Naive thymus-derived CD4-positive, alpha-beta T cell (primary cell): ENCODE measurements around the gene CUL9. TPM values are rescaled to one million over a fixed set of nuclear protein-coding genes. Genes with fewer than 3 reads are reported as not detected.

Experiments used
- ATAC-seq: fragments of 150-1000 bp; cut with Tn5 transposase; 2 replicates; pipeline ENCODE4 v1.10.0; 2021; ENCODE audit warnings: mild to moderate bottlenecking, moderate library complexity
- CTCF ChIA-PET: fragments of 350-600 bp; sonication (Branson Sonifier 250); formaldehyde crosslinking; loops from one replicate; lab custom pipeline; 2021; ENCODE audit warnings: antibody characterized with exemption; lab: Charles Lee
- POLR2A ChIA-PET: fragments of 350-600 bp; sonication (Branson Sonifier 250); formaldehyde crosslinking; loops from one replicate; lab custom pipeline; 2021; ENCODE audit warnings: antibody characterized with exemption, inconsistent platforms; lab: Charles Lee
- DNase-seq, 9 donors: peaks; one replicate each; pipeline versions ENCODE4 v3.0.0 to v3.0.0-alpha.2; 2020 to 2022; ENCODE audit warnings: mixed read lengths in 1 of 9
- H3K27ac ChIP-seq: one replicate; pipeline ENCODE4 v1.7.0; 2013; ENCODE audit warnings: mild to moderate bottlenecking, low read depth, low read length, moderate library complexity
- H3K27me3 ChIP-seq, 2 donors: one replicate each; pipeline ENCODE4 v1.7.0; 2013; ENCODE audit warnings: low read length in 2 of 2, mild to moderate bottlenecking in 2 of 2, moderate library complexity in 2 of 2; ENCODE audit not compliant: control insufficient read depth in 2 of 2, insufficient read depth in 2 of 2
- H3K36me3 ChIP-seq, 3 experiments: 1 replicate in 2 of 3; 2 replicates in 1 of 3; pipeline ENCODE4 v1.7.0; 2013; ENCODE audit warnings: low read length in 3 of 3, mild to moderate bottlenecking in 3 of 3, moderate library complexity in 1 of 3; ENCODE audit not compliant: insufficient read depth in 3 of 3, control insufficient read depth in 2 of 3
- H3K4me1 ChIP-seq, 2 donors: one replicate each; pipeline ENCODE4 v1.7.0; 2013; ENCODE audit warnings: low read length in 2 of 2, mild to moderate bottlenecking in 2 of 2, moderate library complexity in 1 of 2; ENCODE audit not compliant: control insufficient read depth in 2 of 2, insufficient read depth in 2 of 2
- H3K4me3 ChIP-seq: 2 replicates; pipeline ENCODE4 v1.7.0; 2013; ENCODE audit warnings: mild to moderate bottlenecking, low read length
- H3K9me3 ChIP-seq, 3 experiments: 1 replicate in 2 of 3; 2 replicates in 1 of 3; pipeline ENCODE4 v1.7.0; 2013; ENCODE audit warnings: low read length in 3 of 3; ENCODE audit not compliant: control insufficient read depth in 2 of 3
- H3K27ac Mint-ChIP-seq, 9 donors: one replicate each; pipeline ENCODE4 v1.8.0; 2020 to 2022; ENCODE audit warnings: mixed read lengths in 9 of 9, mild to moderate bottlenecking in 8 of 9, moderate library complexity in 5 of 9, inconsistent platforms in 2 of 9
- H3K27me3 Mint-ChIP-seq, 5 donors: one replicate each; pipeline ENCODE4 v1.8.0; 2021 to 2022; ENCODE audit warnings: mixed read lengths in 5 of 5, mild to moderate bottlenecking in 1 of 5
- H3K36me3 Mint-ChIP-seq, 5 donors: one replicate each; pipeline ENCODE4 v1.8.0; 2020 to 2022; ENCODE audit warnings: mixed read lengths in 5 of 5, mild to moderate bottlenecking in 3 of 5, inconsistent platforms in 1 of 5
- H3K4me1 Mint-ChIP-seq, 7 donors: one replicate each; pipeline ENCODE4 v1.8.0; 2020 to 2022; ENCODE audit warnings: mixed read lengths in 7 of 7, mild to moderate bottlenecking in 3 of 7, inconsistent platforms in 1 of 7
- H3K4me3 Mint-ChIP-seq, 10 donors: one replicate each; pipeline ENCODE4 v1.8.0; 2020 to 2022; ENCODE audit warnings: mild to moderate bottlenecking in 10 of 10, mixed read lengths in 10 of 10, moderate library complexity in 6 of 10, inconsistent platforms in 2 of 10
- H3K9me3 Mint-ChIP-seq, 11 donors: one replicate each; pipeline ENCODE4 v1.8.0; 2020 to 2022; ENCODE audit warnings: mixed read lengths in 11 of 11, mild to moderate bottlenecking in 4 of 11, inconsistent platforms in 1 of 11, moderate library complexity in 1 of 11
- intact Hi-C, 2 donors: fragments of 100-400 bp; cut with micrococcal nuclease; formaldehyde crosslinking; loops; one replicate each; pipeline ENCODE4 v1.15.1; 2023
- polyA plus RNA-seq, 2 donors: library from polyadenylated mRNA; unstranded; fragments of 300-500 nt; fragmentation: Illumina TruSeq; gene quantifications; one replicate each; pipeline ENCODE4 v1.2.3, GENCODE V29; 2021
- total RNA-seq, 6 experiments: library from RNA in 5 of 6; stranded (reverse) in 5 of 6; gene quantifications; 1 replicate in 5 of 6; 2 replicates in 1 of 6; pipeline ENCODE4 v1.2.3 and lab custom pipeline; 2021 to 2026

Gene CUL9
- total and polyA plus RNA-seq, 7 experiments from 2014 or later = 12.3 to 123 (median 97.3) TPM

GRCh38 chr6:43262000-43262779, 80.2 kb downstream of the CUL9 start:
- H3K27ac ChIP-seq = no peak overlapping the region
- ChIA-PET POLR2A (no interaction called here), CTCF (interaction anchor here (0.6 to 2.6 kb wide), 4 partner anchors 122 to 243 kb away, joined by 3 to 13 read pairs (median 4); no protein-coding TSS in a partner anchor)
- no peak overlapping the region for H3K4me3 ChIP-seq
- Mint-ChIP-seq H3K36me3 (no peaks in the 10 kb centered on the region), H3K27ac (peak overlapping the region in 3 of 9 donors; percentile 20 to 76 (median 45)), H3K9me3 (no peaks in the 10 kb centered on the region), H3K27me3 (peaks cover 0 to 9% (median 3%) of the 10 kb centered on the region in 5 donors), H3K4me3 (no peak overlapping the region), H3K4me1 (peaks cover 0 to 17% (median 0%) of the 10 kb centered on the region in 7 donors)
- ATAC-seq (no peak), DNase-seq (no peak)
- no peaks in the 10 kb centered on the region for H3K36me3 ChIP-seq
- no peaks in the 10 kb centered on the region for H3K9me3 ChIP-seq
- no peaks in the 10 kb centered on the region for H3K27me3 ChIP-seq
- H3K4me1 ChIP-seq = no peaks in the 10 kb centered on the region
- intact Hi-C loops = loop anchor here (2.0 to 10.0 kb wide), 3 partner anchors 45 to 235 kb away; partner anchors contain the start of gene CRIP3 (in 1 of the 2)

GRCh38 chr6:43262780-43263313, 80.9 kb downstream of the CUL9 start:
- Histone ChIP-seq H3K9me3 (no peaks in the 10 kb centered on the region), H3K36me3 (no peaks in the 10 kb centered on the region), H3K4me3 (no peak overlapping the region), H3K27me3 (no peaks in the 10 kb centered on the region), H3K4me1 (no peaks in the 10 kb centered on the region), H3K27ac (no peak overlapping the region)
- no peak overlapping the region for H3K27ac Mint-ChIP-seq
- H3K27me3 Mint-ChIP-seq = peaks cover 0 to 10% (median 3%) of the 10 kb centered on the region in 5 donors
- H3K36me3 Mint-ChIP-seq = no peaks in the 10 kb centered on the region
- no peaks in the 10 kb centered on the region for H3K9me3 Mint-ChIP-seq
- no peak overlapping the region for H3K4me3 Mint-ChIP-seq
- peaks cover 0 to 17% (median 0%) of the 10 kb centered on the region in 7 donors for H3K4me1 Mint-ChIP-seq
- ChIA-PET CTCF (interaction anchor here (1.0 to 2.6 kb wide), 5 partner anchors 9 to 232 kb away, joined by 3 to 13 read pairs (median 3); no protein-coding TSS in a partner anchor), POLR2A (no interaction called here)
- intact Hi-C loops = loop anchor here (1.0 to 10.0 kb wide), 7 partner anchors 44 to 243 kb away; partner anchors contain the start of gene CRIP3 (in 1 of the 2)
- DNase-seq (no peak), ATAC-seq (no peak)

- Histone ChIP-seq H3K4me1 (no peaks in the 10 kb centered on the region), H3K4me3 (no peak overlapping the region), H3K27ac (no peak overlapping the region), H3K36me3 (no peaks in the 10 kb centered on the region), H3K9me3 (no peaks in the 10 kb centered on the region), H3K27me3 (no peaks in the 10 kb centered on the region)
- H3K4me3 Mint-ChIP-seq = peak overlapping the region in 1 of 10 donors; percentile 53
- no peaks in the 10 kb centered on the region for H3K9me3 Mint-ChIP-seq
- H3K36me3 Mint-ChIP-seq = no peaks in the 10 kb centered on the region
- H3K27me3 Mint-ChIP-seq = peaks cover 0 to 17% (median 0%) of the 10 kb centered on the region in 5 donors
- H3K4me1 Mint-ChIP-seq = peaks cover 0 to 17% (median 0%) of the 10 kb centered on the region in 7 donors
- POLR2A ChIA-PET = no interaction called here
- DNase-seq (peak; percentile 49 to 74 (median 66)), ATAC-seq (peak; percentile 93)
- CTCF ChIA-PET = interaction anchor here (0.6 to 2.6 kb wide), 7 partner anchors 9 to 234 kb away, joined by 3 to 13 read pairs (median 3); no protein-coding TSS in a partner anchor
- peak overlapping the region in 2 of 9 donors; percentile 4 to 43 for H3K27ac Mint-ChIP-seq
- intact Hi-C loops = loop anchor here (1.0 to 10.0 kb wide), 7 partner anchors 44 to 243 kb away; partner anchors contain the start of gene CRIP3 (in 1 of the 2)
Observed at GRCh38 chr6:43263314-43264178, 81.5 kb downstream of the CUL9 start.

GRCh38 chr6:43264599-43265145, 82.7 kb downstream of the CUL9 start:
- Histone ChIP-seq H3K9me3 (no peaks in the 10 kb centered on the region), H3K4me3 (no peak overlapping the region), H3K27ac (no peak overlapping the region), H3K36me3 (no peaks in the 10 kb centered on the region), H3K4me1 (no peaks in the 10 kb centered on the region), H3K27me3 (no peaks in the 10 kb centered on the region)
- Mint-ChIP-seq H3K9me3 (no peaks in the 10 kb centered on the region), H3K27ac (no peak overlapping the region), H3K4me1 (peaks cover 0 to 18% (median 6%) of the 10 kb centered on the region in 7 donors), H3K36me3 (no peaks in the 10 kb centered on the region), H3K4me3 (no peak overlapping the region), H3K27me3 (peaks cover 0 to 24% (median 4%) of the 10 kb centered on the region in 5 donors)
- intact Hi-C loops = loop anchor here (5.0 to 10.0 kb wide), 2 partner anchors 43 to 70 kb away; partner anchors contain the start of gene CRIP3 (in 1 of the 2)
- ATAC-seq = no peak
- POLR2A ChIA-PET = interaction anchor here (0.8 kb wide), 1 partner anchor 55 kb away, joined by 3 read pairs; no protein-coding TSS in a partner anchor
- DNase-seq = no peak
- CTCF ChIA-PET = interaction anchor here (1.1 to 1.3 kb wide), 2 partner anchors 233 to 241 kb away, joined by 3 to 8 read pairs; no protein-coding TSS in a partner anchor

GRCh38 chr6:43265564-43265963, 83.6 kb downstream of the CUL9 start:
- Histone ChIP-seq H3K4me3 (no peak overlapping the region), H3K27me3 (no peaks in the 10 kb centered on the region), H3K36me3 (no peaks in the 10 kb centered on the region), H3K27ac (no peak overlapping the region), H3K4me1 (no peaks in the 10 kb centered on the region), H3K9me3 (no peaks in the 10 kb centered on the region)
- H3K4me3 Mint-ChIP-seq = no peak overlapping the region
- POLR2A ChIA-PET = interaction anchor here (0.8 kb wide), 1 partner anchor 55 kb away, joined by 3 read pairs; no protein-coding TSS in a partner anchor
- DNase-seq (no peak), ATAC-seq (no peak)
- peaks cover 0 to 31% (median 4%) of the 10 kb centered on the region in 5 donors for H3K27me3 Mint-ChIP-seq
- peaks cover 0 to 25% (median 6%) of the 10 kb centered on the region in 7 donors for H3K4me1 Mint-ChIP-seq
- H3K27ac Mint-ChIP-seq = no peak overlapping the region
- intact Hi-C loops = loop anchor here in 1 of 2 donors (10.0 kb wide), 1 partner anchor 69 kb away; no protein-coding TSS in a partner anchor
- H3K36me3 Mint-ChIP-seq = no peaks in the 10 kb centered on the region
- CTCF ChIA-PET = interaction anchor here (1.0 to 1.3 kb wide), 2 partner anchors 132 to 240 kb away, joined by 4 to 8 read pairs; no protein-coding TSS in a partner anchor
- H3K9me3 Mint-ChIP-seq = no peaks in the 10 kb centered on the region
